ENCODE measurements around the gene NOX5. TPM values are rescaled to one million over a fixed set of nuclear protein-coding genes. Genes with fewer than 3 reads are reported as not detected.

Gene NOX5
- total RNA-seq, 4 donors from 2014 or later: 1.6 TPM; not detected in 3

- TF ChIP-seq POLR2A (IDR thresholded peaks at IDR 0.05) (no peak), POLR2AphosphoS5 (IDR thresholded peaks at IDR 0.05) (no peak), EP300 (IDR thresholded peaks at IDR 0.05) (no peak), CTCF (IDR thresholded peaks at IDR 0.05) (no peak)
- WGBS: 90% methylated on average over 3 of the region's 3 CpGs
- Histone ChIP-seq H3K4me1 (no peaks in the 10 kb centered on the region), H3K27me3 (peaks cover 4% of the 10 kb centered on the region), H3K36me3 (no peaks in the 10 kb centered on the region), H3K4me3 (no peak overlapping the region), H3K27ac (no peak overlapping the region), H3K9me3 (peaks cover 13% of the 10 kb centered on the region)
- DNase-seq (ENCODE audit: low spot score in 2 of 2): no peak
Observed at GRCh38 chr15:69011641-69012040, 2.9 kb upstream of the NOX5 start.

GRCh38 chr15:69012761-69013364, 1.6 kb upstream of the NOX5 start:
- H3K4me3 ChIP-seq: no peak overlapping the region

GRCh38 chr15:69013726-69014406, 629 bp upstream of the NOX5 start:
- no peak for DNase-seq (ENCODE audit: low spot score in 2 of 2)
- H3K4me3 ChIP-seq: no peak overlapping the region
- no peak overlapping the region for H3K27ac ChIP-seq
- no peaks in the 10 kb centered on the region for H3K9me3 ChIP-seq
- no peak for TF ChIP-seq EP300 (IDR thresholded peaks at IDR 0.05)
- no peak for TF ChIP-seq POLR2AphosphoS5 (IDR thresholded peaks at IDR 0.05)
- TF ChIP-seq POLR2A (IDR thresholded peaks at IDR 0.05): no peak
- TF ChIP-seq CTCF (IDR thresholded peaks at IDR 0.05): no peak
- H3K4me1 ChIP-seq: no peaks in the 10 kb centered on the region
- no peaks in the 10 kb centered on the region for H3K36me3 ChIP-seq
- H3K27me3 ChIP-seq: peaks cover 6% of the 10 kb centered on the region
- WGBS: 87% methylated on average over 4 of the region's 4 CpGs

More at GRCh38 chr15:69012761-69013364, 1.6 kb upstream of the NOX5 start:
- no peaks in the 10 kb centered on the region for H3K4me1 ChIP-seq
- TF ChIP-seq EP300 (IDR thresholded peaks at IDR 0.05) (no peak), POLR2AphosphoS5 (IDR thresholded peaks at IDR 0.05) (no peak), POLR2A (IDR thresholded peaks at IDR 0.05) (no peak), CTCF (IDR thresholded peaks at IDR 0.05) (no peak)
- no peaks in the 10 kb centered on the region for H3K36me3 ChIP-seq
- H3K9me3 ChIP-seq: peaks cover 3% of the 10 kb centered on the region
- H3K27me3 ChIP-seq: peaks cover 4% of the 10 kb centered on the region
- 94% methylated on average over 5 of the region's 5 CpGs for WGBS
- no peak overlapping the region for H3K27ac ChIP-seq
- DNase-seq (ENCODE audit: low spot score in 2 of 2): no peak

- no peaks in the 10 kb centered on the region for H3K4me1 ChIP-seq
- peaks cover 6% of the 10 kb centered on the region for H3K27me3 ChIP-seq
- H3K9me3 ChIP-seq: no peaks in the 10 kb centered on the region
- DNase-seq (ENCODE audit: low spot score in 2 of 2): no peak
- no peaks in the 10 kb centered on the region for H3K36me3 ChIP-seq
- WGBS: 81% methylated on average over 7 of the region's 7 CpGs
- no peak overlapping the region for H3K27ac ChIP-seq
- no peak for TF ChIP-seq POLR2A (IDR thresholded peaks at IDR 0.05)
- TF ChIP-seq POLR2AphosphoS5 (IDR thresholded peaks at IDR 0.05): no peak
- no peak for TF ChIP-seq EP300 (IDR thresholded peaks at IDR 0.05)
- TF ChIP-seq CTCF (IDR thresholded peaks at IDR 0.05): no peak
- H3K4me3 ChIP-seq: no peak overlapping the region
Observed at GRCh38 chr15:69015591-69015990, 1.1 kb downstream of the NOX5 start.

GRCh38 chr15:69016021-69016595, 1.6 kb downstream of the NOX5 start:
- 87% methylated on average over 4 of the region's 5 CpGs for WGBS
- no peaks in the 10 kb centered on the region for H3K9me3 ChIP-seq

More at GRCh38 chr15:69016021-69016595, 1.6 kb downstream of the NOX5 start:
- H3K36me3 ChIP-seq: no peaks in the 10 kb centered on the region
- no peaks in the 10 kb centered on the region for H3K4me1 ChIP-seq
- TF ChIP-seq EP300 (IDR thresholded peaks at IDR 0.05) (no peak), POLR2AphosphoS5 (IDR thresholded peaks at IDR 0.05) (no peak), POLR2A (IDR thresholded peaks at IDR 0.05) (no peak), CTCF (IDR thresholded peaks at IDR 0.05) (no peak)
- no peak overlapping the region for H3K4me3 ChIP-seq
- H3K27ac ChIP-seq: no peak overlapping the region
- peaks cover 6% of the 10 kb centered on the region for H3K27me3 ChIP-seq
- DNase-seq (ENCODE audit: low spot score in 2 of 2): no peak
